GM19452 (cell line): ENCODE results near the gene CAMK2A.
"Not testable (repeated sequence)": the region's sequence is repeated elsewhere in the genome, so short reads cannot be mapped to it uniquely, and the experiment has no call there.

Experiments used
- ATAC-seq: cut with Tn5 transposase; IDR thresholded peaks from one replicate; pipeline ENCODE4 v1.9.1; 2021; ENCODE audit not compliant: unreplicated experiment

Gene CAMK2A

DNA sequence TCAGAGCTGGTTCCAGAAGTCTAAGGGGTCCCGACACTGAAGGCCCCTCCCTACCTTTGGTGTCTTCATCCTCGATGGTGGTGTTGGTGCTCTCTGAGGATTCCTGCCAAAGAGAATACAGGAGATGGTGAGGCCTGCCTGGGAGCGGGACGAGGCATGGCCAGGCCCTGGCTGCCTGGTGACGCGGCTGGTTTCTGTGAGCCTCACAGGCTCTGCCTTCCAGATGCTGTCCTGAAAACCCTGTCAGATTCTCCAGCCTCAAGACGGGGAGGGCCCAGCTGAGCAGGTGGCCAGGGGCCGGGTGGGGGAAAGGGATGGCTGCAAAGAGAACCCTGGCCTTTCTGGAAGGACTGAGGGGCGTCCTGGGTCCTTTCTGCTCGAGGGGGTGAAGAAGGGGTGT lies 50.9 kb downstream of the CAMK2A start:
- no peak for ATAC-seq

- no peak for ATAC-seq
Measured at GRCh38 chr5:150236981-150237754, 52.4 kb downstream of the CAMK2A start.

DNA sequence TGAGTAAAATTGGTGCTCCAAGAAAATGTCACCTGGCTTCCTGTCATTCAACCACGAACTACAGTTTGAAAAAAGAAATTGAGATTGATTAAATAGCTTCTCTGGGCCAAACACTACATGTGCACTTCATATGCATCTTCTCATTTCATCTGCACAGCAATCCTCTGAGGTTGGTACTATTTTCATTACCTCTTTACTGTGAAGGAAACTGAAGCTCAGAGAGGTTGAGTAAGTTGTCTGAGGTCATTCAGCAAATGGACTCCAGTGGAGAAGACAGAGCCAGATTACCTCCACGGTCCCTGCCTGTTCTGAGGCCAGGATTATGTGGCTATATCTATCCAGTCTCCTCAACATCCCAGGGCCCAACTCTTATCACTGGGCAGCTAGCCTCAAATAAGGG lies 53.3 kb downstream of the CAMK2A start:
- no peak for ATAC-seq

GRCh38 chr5:150235500-150235854 lies 54.1 kb downstream of the CAMK2A start:
- ATAC-seq: no peak

DNA sequence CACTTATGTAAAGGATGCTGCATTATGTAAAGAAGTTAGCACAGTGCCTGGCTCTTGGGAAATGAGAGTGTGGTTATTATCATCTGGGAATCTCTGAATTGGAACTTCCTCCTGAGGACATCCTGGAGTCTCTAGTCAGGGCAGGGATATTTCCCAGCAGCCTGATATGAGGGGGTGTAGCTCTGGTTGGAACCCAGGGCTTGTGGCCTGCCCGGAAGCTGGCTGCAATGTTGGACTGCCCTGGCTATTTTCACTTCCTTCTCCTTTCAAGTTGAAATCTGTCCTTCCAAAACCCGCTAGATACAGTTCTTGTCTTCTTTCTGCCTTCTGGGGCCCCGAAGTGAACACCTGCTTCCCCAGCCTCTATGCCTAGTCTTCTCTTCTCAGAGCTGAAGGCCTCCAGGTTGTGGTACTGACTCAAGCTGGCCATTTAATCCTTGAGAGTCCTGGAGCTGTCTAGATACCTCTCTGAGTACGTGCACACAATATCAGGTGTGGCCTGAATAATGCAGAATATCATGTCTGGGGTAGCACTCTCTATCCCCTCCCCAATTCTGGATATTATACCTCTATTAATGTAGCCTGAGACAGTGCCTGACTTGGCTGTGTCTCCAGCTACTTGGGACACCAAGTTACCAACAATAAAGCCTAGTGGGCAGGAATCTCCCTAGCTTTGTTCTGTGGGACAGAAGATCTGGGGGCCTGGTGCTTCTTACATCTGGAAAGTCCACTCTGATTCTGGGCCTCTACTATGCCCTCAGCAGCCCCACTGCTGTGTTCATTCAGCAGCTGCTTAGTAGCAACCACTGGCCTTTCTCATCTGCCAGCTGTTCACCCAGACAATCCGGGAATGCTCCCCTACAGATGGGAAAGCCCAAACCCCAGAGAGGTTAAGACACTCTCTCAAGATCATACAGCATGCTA lies 54.7 kb downstream of the CAMK2A start:
- ATAC-seq: no peak

DNA sequence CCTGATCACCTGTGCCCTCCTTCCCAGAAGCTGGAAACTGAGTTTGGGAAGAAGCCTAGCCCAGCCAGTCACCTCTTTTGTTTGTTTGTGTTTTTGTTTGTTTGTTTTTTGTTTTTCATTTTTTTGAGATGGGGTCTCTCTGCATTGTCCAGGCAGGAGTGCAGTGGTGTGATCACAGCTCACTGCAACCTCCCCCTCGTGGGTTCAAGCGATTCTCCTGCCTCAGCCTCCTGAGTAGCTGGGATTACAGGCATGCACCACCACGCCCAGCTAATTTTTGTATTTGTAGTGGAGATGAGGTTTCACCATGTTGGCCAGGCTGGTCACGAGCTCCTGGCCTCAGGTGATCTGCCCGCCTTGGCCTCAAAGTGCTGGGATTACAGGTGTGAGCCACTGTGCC lies 55.9 kb downstream of the CAMK2A start:
- not testable (repeated sequence) for ATAC-seq

- no peak for ATAC-seq
Measured at GRCh38 chr5:150230842-150231241, 58.7 kb downstream of the CAMK2A start.

GRCh38 chr5:150229571-150229970 lies 60.0 kb downstream of the CAMK2A start:
- ATAC-seq: no peak

DNA sequence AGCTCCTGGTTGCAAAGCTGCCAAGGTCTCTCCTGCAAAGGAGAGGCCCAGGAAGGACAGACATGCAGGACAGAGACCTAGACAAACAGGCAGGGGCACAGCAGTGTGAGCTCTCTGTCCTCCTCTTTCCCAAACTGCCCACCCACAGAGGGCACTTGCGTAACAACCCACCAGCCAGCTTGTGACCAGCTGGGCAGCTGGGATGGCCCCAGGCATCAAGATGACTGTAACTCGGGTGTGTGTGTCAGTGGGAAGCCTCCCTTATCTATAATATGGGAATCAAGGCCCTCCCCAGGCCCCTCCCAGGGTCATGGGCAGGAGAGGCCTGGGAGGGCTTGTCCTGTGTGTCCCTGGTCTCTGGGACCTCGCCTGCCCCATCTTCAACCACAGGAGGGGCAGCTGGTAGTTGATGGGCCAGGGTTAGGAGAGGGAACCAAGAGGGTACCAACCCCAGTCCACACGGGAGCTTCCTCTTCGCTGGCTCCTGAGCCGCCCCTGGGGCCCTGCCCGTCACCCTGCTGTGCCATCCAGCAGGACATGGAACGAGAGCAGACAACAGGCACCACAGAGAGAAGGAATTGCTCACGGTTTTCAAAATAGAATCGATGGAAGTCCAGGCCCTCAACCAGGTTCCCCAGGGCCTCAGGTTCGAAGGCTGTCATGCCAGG lies 61.8 kb downstream of the CAMK2A start:
- no peak for ATAC-seq

DNA sequence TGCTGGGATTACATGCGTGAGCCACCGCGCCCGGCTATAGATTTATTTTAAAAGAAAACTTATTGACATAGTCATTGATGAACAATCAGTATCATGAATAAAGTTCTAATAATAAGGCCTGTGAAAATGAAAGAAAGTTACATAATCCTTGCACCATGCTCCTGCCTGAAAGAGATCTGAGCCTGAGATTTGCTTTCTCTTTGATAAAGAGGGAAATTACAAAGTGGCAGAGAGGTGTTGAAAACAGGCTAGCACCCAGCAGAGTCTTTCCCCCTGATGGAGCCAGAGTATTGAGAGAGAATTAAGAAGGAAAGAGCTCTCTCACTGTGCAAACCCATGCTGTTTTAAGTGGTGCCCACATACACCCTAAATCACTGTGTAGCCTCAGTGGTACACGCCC lies 62.5 kb downstream of the CAMK2A start:
- ATAC-seq: no peak

DNA sequence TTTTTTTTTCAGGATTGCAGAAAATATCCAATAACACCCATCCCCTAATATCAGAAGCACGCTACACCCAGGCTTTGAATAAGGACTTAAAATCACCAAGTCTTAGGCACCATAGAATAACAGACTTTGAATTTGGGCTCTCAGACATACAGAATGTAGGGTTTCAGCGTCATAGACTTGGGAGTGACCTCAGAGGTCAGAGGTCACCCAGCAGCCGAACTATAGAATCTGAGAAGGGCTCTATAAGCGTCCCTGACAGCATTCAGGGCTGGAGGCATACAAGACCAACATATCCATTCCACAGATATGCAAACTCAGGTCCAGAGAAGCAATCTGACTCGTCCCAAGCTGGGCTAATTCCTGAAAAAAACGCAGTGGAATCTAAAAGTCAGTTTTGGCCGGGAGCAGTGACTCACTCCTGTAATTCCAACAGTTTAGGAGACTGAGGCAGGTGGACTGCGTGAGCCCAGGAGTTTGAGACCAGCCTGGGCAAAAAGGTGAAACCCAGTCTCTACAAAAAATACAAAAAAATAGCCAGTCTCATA lies 65.0 kb downstream of the CAMK2A start:
- no peak for ATAC-seq

DNA sequence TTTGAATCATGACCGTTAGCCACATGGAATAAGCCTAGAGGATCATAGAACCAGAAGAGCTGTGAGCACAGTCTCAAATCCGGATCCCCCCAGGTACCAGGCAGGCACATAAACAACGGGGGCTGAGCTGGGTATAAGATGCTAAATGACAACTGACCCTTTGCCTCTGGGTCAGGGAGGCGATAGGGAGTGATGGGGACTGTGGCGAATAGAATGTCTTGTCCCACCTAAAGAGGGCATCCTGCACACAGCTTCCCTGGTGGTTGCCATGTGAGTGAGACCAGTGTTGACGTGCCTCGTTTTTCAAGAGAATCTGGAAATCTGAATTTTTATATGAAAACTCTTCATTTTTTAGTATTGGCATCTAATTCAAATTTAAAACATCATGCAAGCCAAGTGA lies 66.1 kb downstream of the CAMK2A start:
- no peak for ATAC-seq

DNA sequence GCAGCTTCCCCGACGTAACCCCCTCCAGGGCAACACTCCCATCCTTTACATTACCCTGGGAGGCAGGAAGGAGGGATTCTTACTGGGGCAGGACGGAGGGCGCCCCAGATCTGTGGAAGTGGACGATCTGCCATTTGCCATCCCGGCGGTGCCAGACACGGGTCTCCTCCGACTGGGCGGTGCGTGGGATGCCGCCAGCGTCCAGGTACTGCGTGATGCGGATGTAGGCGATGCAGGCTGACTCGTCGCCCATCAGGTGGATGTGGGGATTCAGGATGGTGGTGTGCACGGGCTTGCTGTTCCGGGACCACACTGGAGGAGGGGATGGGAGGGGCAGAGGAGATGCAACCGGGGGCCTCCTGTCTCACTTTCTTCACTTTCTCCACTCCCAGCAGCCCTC lies 66.7 kb downstream of the CAMK2A start:
- ATAC-seq: no peak

DNA sequence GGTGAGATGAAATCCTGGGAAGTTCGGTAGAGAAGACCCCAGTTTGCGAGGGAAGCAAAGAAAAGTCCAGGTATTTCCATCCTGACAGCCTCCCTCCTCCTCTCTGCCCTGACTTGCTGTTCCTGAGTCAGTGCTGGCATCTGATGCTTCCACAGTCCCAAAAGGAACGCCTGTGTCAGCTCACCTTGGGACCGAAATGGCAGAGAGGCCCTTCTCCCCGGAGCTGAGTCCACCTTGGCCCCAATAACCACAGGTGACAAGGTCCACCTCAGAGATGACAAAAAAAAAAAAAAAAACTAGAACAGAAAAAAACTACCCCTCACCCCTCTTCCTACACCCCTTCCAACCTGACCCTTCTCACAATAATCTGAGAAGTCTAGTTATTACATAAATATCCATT lies 68.1 kb downstream of the CAMK2A start:
- ATAC-seq: no peak

DNA sequence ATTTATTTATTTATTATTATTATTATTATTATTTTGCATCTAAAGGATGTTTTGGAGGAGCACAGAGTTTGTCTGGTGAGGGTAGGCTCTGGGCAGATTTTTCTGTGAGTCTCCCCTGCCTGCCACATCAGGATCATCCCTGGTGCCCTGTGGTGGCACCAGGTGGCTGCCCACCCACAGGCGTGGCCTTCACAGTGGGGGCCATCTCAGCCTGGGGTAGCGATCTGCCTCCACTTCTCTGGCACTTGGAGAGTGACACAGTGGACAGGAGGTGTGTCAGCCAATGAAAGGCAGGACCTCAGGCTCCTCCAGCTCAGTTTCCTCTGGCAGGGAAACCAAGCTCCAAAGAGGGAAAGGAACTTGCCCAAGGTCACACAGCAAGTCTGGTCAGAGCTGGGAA lies 69.7 kb downstream of the CAMK2A start:
- no peak for ATAC-seq

DNA sequence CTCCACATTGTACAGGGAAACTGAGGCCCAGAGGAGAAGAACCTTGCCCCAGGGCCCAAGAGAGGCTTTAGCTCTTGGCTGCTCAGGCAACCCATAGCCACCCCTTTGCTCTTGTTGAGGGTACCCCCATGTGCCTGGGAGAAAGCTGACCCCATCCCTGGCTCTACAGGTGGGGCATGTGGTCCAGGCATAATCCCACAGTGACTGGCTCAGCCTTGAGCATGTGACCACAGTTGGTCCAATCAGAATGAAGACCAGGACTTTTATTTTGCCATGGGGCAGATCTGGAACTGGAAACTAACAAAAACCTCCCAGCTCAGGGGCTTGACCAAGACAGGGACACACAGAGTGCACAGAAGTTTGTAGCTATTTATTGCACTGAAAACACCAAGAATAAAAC lies 70.4 kb downstream of the CAMK2A start:
- ATAC-seq: no peak

- ATAC-seq: no peak
Measured at GRCh38 chr5:150218693-150219035, 70.9 kb downstream of the CAMK2A start.

- ATAC-seq: peak; percentile 94
Measured at GRCh38 chr5:150217873-150218692, 71.5 kb downstream of the CAMK2A start.

GRCh38 chr5:150217038-150217437 lies 72.5 kb downstream of the CAMK2A start:
- no peak for ATAC-seq
